GF-D8 (cell line): ENCODE results near the gene CAMTA2.

Experiments
- DNase-seq: peaks from one replicate; lab custom pipeline; 2025; lab: John Stamatoyannopoulos, UW

Gene CAMTA2

GRCh38 chr17:4967539-4968485 is 19.7 kb downstream of the CAMTA2 start, which contains the start of gene SPAG7:
TSS of gene SPAG7 (minus strand) at chr17:4967817. CDS start at chr17:4967804, 13 bp downstream.
- DNase-seq, result peak; percentile 74

- DNase-seq, result peak; percentile 94
Observed at GRCh38 chr17:4966844-4967538, 20.5 kb downstream of the CAMTA2 start.

GRCh38 chr17:4965311-4965986 is 22.0 kb downstream of the CAMTA2 start:
- no peak for DNase-seq

GRCh38 chr17:4960279-4960922 is 27.1 kb downstream of the CAMTA2 start:
- DNase-seq, result no peak

GRCh38 chr17:4959261-4959965 is 28.1 kb downstream of the CAMTA2 start:
- no peak for DNase-seq

- DNase-seq, result no peak
Observed at GRCh38 chr17:4958102-4958501, 29.4 kb downstream of the CAMTA2 start.

- no peak for DNase-seq
Observed at GRCh38 chr17:4956493-4957061, 30.9 kb downstream of the CAMTA2 start.

GRCh38 chr17:4955091-4955490 is 32.4 kb downstream of the CAMTA2 start:
- no peak for DNase-seq

- no peak for DNase-seq
Observed at GRCh38 chr17:4953451-4953961, 34.0 kb downstream of the CAMTA2 start.

- DNase-seq, result no peak
Observed at GRCh38 chr17:4951486-4951885, 36.0 kb downstream of the CAMTA2 start.

GRCh38 chr17:4950746-4951204 is 36.7 kb downstream of the CAMTA2 start, which contains the start of gene ENO3:
TSS of gene ENO3 (plus strand) at chr17:4951119. CDS start at chr17:4951830, 711 bp downstream.
- DNase-seq, result no peak

- DNase-seq, result no peak
Observed at GRCh38 chr17:4950075-4950745, 37.3 kb downstream of the CAMTA2 start.

- DNase-seq, result peak; percentile 39
Observed at GRCh38 chr17:4949321-4950074, 38.0 kb downstream of the CAMTA2 start.

- peak; percentile 69 for DNase-seq
Observed at GRCh38 chr17:4948931-4949320, 38.5 kb downstream of the CAMTA2 start.

- DNase-seq, result peak; percentile 69
Observed at GRCh38 chr17:4948166-4948930, 39.1 kb downstream of the CAMTA2 start, which contains the start of gene PFN1. TSS of gene PFN1 (minus strand) at chr17:4948530. CDS start at chr17:4948394, 136 bp downstream.

GRCh38 chr17:4947411-4948165 is 39.9 kb downstream of the CAMTA2 start:
- DNase-seq, result peak; percentile 28

GRCh38 chr17:4947010-4947410 is 40.5 kb downstream of the CAMTA2 start:
- peak; percentile 45 for DNase-seq
